ENCODE results near the gene BTN1A1.

DNA sequence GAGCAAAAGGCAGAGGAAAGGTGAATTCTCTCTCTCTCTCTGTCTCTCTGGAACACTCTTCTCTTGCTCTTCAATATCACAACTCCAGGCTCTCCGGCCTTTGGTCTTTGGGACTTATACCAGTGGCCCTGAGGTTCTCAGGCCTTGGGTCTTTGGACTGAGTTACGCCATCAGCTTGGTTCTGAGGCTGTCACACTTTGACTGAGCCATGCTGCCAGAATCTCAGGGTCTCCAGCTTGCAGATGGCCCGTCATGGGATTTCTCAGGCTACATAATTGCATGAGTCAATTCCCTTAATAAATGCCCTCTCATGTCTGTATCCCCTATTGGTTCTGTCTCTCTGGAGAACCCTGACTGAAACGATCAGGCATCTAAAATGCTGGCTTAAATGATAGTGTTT is 29.5 kb upstream of the BTN1A1 start:
- TF ChIP-seq ZNF274 (IDR thresholded peaks at IDR 0.05; ENCODE audit: low read depth, low read length) (no peak), YY1 (IDR thresholded peaks at IDR 0.05; ENCODE audit: insufficient read depth, insufficient read length) (no peak), SUZ12 (IDR thresholded peaks at IDR 0.05; ENCODE audit: extremely low read depth, insufficient read depth, insufficient read length) (no peak)
